Endothelial cell (in vitro differentiated cells): ENCODE measurements around the gene SLC52A1. TPM values are rescaled to one million over a fixed set of nuclear protein-coding genes. Genes with fewer than 3 reads are reported as not detected.

Source experiments
- DNase-seq: peaks from one replicate; pipeline ENCODE4 v3.0.0; 2021; ENCODE audit warnings: low spot score
- H3K27ac Mint-ChIP-seq: one replicate; pipeline ENCODE4 v1.8.0; 2021; ENCODE audit warnings: mixed read lengths, inconsistent platforms; ENCODE audit not compliant: unreplicated experiment
- H3K27me3 Mint-ChIP-seq: one replicate; pipeline ENCODE4 v1.8.0; 2021; ENCODE audit warnings: mild to moderate bottlenecking, moderate library complexity, mixed read lengths, inconsistent platforms; ENCODE audit not compliant: unreplicated experiment
- H3K36me3 Mint-ChIP-seq: one replicate; pipeline ENCODE4 v1.8.0; 2021; ENCODE audit warnings: mild to moderate bottlenecking, low read depth, mixed read lengths, inconsistent platforms; ENCODE audit not compliant: unreplicated experiment
- H3K4me1 Mint-ChIP-seq: one replicate; pipeline ENCODE4 v1.8.0; 2021; ENCODE audit warnings: mild to moderate bottlenecking, mixed read lengths, inconsistent platforms; ENCODE audit not compliant: unreplicated experiment
- H3K4me3 Mint-ChIP-seq: one replicate; pipeline ENCODE4 v1.8.0; 2021; ENCODE audit warnings: mild to moderate bottlenecking, mixed read lengths, inconsistent platforms; ENCODE audit not compliant: unreplicated experiment
- H3K9me3 Mint-ChIP-seq: one replicate; pipeline ENCODE4 v1.8.0; 2021; ENCODE audit warnings: mixed read lengths, inconsistent platforms; ENCODE audit not compliant: unreplicated experiment
- CTCF ChIP-seq: fragments of 200-600 bp; sonication (generic); IDR thresholded peaks from one replicate; pipeline ENCODE4 v1.5.0; 2021; ENCODE audit warnings: antibody characterized with exemption; ENCODE audit not compliant: unreplicated experiment
- total RNA-seq: library from RNA; stranded (reverse); fragmentation: NEBNext Ultra II Directional; extraction: Animal tissue kit (Norgen Biotek cat#: 25700); gene quantifications from one replicate; pipeline ENCODE4 v1.2.1, GENCODE V29; 2021; ENCODE audit not compliant: unreplicated experiment

The SLC52A1 gene
- total RNA-seq, 1 donor from 2014 or later, result 0.21 TPM

- Mint-ChIP-seq H3K27me3 (peaks cover 10% of the 10 kb centered on the region), H3K27ac (no peak overlapping the region), H3K4me1 (peaks cover 15% of the 10 kb centered on the region), H3K36me3 (peaks cover 33% of the 10 kb centered on the region), H3K4me3 (peak overlapping the region; percentile 93), H3K9me3 (no peaks in the 10 kb centered on the region)
- DNase-seq, result no peak
- TF ChIP-seq CTCF, result no peak
Observed at GRCh38 chr17:4998732-4999429, 36.3 kb downstream of the SLC52A1 start.

DNA sequence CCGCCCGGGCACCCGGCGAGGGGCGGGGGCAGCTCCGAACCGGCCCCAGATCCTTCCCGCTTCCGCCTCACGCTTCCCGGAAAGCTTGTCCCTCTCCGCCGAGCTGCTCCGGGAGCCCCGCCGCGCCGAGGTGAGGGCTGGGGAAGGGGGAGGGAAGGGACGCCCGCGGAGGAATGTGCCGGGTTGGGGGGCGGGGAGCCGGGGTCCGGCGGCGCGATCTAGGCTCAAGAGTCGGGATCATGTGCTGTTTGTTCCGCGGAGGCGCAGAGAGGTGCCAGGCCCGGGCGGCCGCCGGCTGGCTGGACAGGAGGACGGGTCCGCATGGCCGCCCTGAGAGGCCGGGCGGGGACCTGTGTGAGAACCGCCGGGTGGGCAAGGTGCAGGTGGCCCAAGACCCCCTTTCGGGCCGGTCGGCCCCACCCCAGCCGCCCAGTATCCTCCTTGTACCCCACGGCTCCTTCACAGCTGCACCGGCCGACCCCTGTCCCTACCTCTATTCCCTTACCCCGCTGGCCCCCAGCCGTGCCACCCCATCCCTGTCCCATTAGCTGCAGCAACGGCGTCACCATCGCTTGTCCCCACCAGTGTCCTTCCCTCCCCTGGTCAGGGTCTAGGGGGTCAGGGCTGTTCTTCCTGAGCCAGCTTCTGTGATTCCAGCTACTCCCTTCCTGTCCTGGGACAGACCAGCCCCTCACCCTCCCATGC, 37.0 kb downstream of the SLC52A1 start:
- H3K27me3 Mint-ChIP-seq, result peaks cover 6% of the 10 kb centered on the region
- H3K27ac Mint-ChIP-seq, result peak overlapping the region; percentile 30
- DNase-seq, result no peak
- no peak for TF ChIP-seq CTCF
- H3K9me3 Mint-ChIP-seq, result no peaks in the 10 kb centered on the region
- H3K4me3 Mint-ChIP-seq, result peak overlapping the region; percentile 93
- H3K4me1 Mint-ChIP-seq, result peaks cover 15% of the 10 kb centered on the region
- H3K36me3 Mint-ChIP-seq, result peaks cover 26% of the 10 kb centered on the region

GRCh38 chr17:4997302-4998026, 37.8 kb downstream of the SLC52A1 start, which contains the start of the genes INCA1 and KIF1C:
TSS of gene INCA1 (minus strand) at chr17:4997522. CDS start at chr17:4994437, 3,085 bp downstream.
TSS of gene KIF1C (plus strand) at chr17:4997950. CDS start at chr17:5000247, 2,297 bp downstream.
- DNase-seq, result peak; percentile 88
- TF ChIP-seq CTCF, result no peak
- no peaks in the 10 kb centered on the region for H3K9me3 Mint-ChIP-seq
- H3K4me3 Mint-ChIP-seq, result peak within 1 kb of the TSS; percentile 93
- peaks cover 15% of the 10 kb centered on the region for H3K4me1 Mint-ChIP-seq
- peak within 1 kb of the TSS; percentile 77 for H3K27ac Mint-ChIP-seq
- H3K36me3 Mint-ChIP-seq, result peaks cover 20% of the 10 kb centered on the region
- peaks cover 6% of the 10 kb centered on the region for H3K27me3 Mint-ChIP-seq

GRCh38 chr17:4994081-4994595, 41.1 kb downstream of the SLC52A1 start:
- Mint-ChIP-seq H3K9me3 (no peaks in the 10 kb centered on the region), H3K4me1 (peaks cover 9% of the 10 kb centered on the region), H3K27ac (no peak overlapping the region), H3K27me3 (peaks cover 14% of the 10 kb centered on the region), H3K4me3 (no peak overlapping the region), H3K36me3 (peaks cover 15% of the 10 kb centered on the region)
- no peak for TF ChIP-seq CTCF
- no peak for DNase-seq
